Bronchial epithelial cell (primary cell): ENCODE data around the gene SHC2. TPM values are rescaled to one million over a fixed set of nuclear protein-coding genes. Genes with fewer than 3 reads are reported as not detected.

Experiments used
- DNase-seq: peaks from one replicate; pipeline ENCODE4 v3.0.0-alpha.2; 2010; ENCODE audit warnings: low read depth
- FAIRE-seq: peaks from 2 replicates; lab custom pipeline; 2011; peaks lifted over from hg19 to GRCh38; lab: Jason Lieb, UNC
- H3K27me3 ChIP-seq: 2 replicates; pipeline ENCODE4 v1.5.1; 2011; ENCODE audit warnings: low read length; ENCODE audit not compliant: control insufficient read depth, insufficient read depth
- H3K36me3 ChIP-seq: 2 replicates; pipeline ENCODE4 v1.5.1; 2011; ENCODE audit warnings: low read length; ENCODE audit not compliant: control insufficient read depth, insufficient read depth
- H3K4me3 ChIP-seq: 2 replicates; pipeline ENCODE4 v1.5.1; 2011; ENCODE audit warnings: mild to moderate bottlenecking, low read depth, low read length, control low read depth
- CTCF ChIP-seq: IDR thresholded peaks from 2 replicates; pipeline ENCODE4 v1.5.1; 2011; ENCODE audit warnings: mild to moderate bottlenecking, moderate library complexity, low read length, control low read depth, inconsistent platforms; ENCODE audit not compliant: insufficient read depth, severe bottlenecking
- total RNA-seq: library from RNA; depleted of rRNA; stranded (reverse); fragments of >200 nt; gene quantifications from 2 replicates; pipeline ENCODE4 v1.2.1, GENCODE V29; 2014

Gene SHC2
- total RNA-seq, 1 donor from 2014 or later = under 0.01 TPM

GRCh38 chr19:467554-467953 lies 6.7 kb upstream of the SHC2 start:
- DNase-seq (no peak), FAIRE-seq (no peak)
- peaks cover under 1% of the 10 kb centered on the region for H3K27me3 ChIP-seq
- no peak for TF ChIP-seq CTCF
- no peaks in the 10 kb centered on the region for H3K36me3 ChIP-seq
- H3K4me3 ChIP-seq = no peak overlapping the region

DNA sequence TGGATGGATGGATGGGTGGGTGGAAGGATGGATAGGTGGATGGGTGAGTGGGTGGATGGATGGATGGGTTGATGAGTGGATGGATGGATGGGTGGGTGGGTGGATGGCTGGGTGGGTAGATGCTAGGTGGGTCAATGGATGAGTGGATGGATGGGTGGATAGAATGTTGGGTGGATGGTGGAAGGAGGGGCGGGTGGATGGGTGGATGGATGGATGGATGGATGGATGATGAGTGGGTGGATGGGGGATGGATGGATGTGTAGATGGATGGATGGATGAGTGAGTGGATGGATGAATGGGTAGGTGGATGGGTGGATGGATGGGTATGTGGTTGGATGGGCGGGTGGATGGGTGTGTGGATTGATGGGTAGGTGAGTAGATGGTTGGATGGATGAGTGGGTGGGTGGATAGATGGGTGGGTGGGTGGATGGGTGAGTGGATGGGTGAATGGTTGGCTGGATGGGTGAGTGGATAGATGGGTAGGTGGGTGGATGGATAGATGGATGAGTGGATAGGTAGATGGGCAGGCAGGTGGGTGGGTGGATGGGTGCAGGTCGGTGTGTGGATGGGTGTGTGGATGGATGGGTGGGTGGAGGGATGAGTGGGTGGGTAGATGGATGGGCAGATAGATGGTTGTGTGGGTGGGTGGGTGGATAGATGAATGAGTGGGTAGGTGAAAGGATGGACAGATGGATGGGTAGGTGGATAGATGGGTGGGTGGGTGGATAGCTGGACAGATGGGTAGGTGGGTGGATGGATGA lies 4.4 kb upstream of the SHC2 start:
- no peak for FAIRE-seq
- no peak for TF ChIP-seq CTCF
- peaks cover 5% of the 10 kb centered on the region for H3K27me3 ChIP-seq

GRCh38 chr19:464208-464545 lies 3.3 kb upstream of the SHC2 start:
- Histone ChIP-seq H3K27me3 (peaks cover 9% of the 10 kb centered on the region), H3K4me3 (no peak overlapping the region), H3K36me3 (no peaks in the 10 kb centered on the region)
- no peak for FAIRE-seq
- DNase-seq = no peak
- TF ChIP-seq CTCF = no peak

More for the DNA sequence above, 4.4 kb upstream of the SHC2 start:
- no peak for DNase-seq
- Histone ChIP-seq H3K36me3 (no peaks in the 10 kb centered on the region), H3K4me3 (no peak overlapping the region)

GRCh38 chr19:463483-464207 lies 2.8 kb upstream of the SHC2 start:
- FAIRE-seq (no peak), DNase-seq (no peak)
- Histone ChIP-seq H3K27me3 (peaks cover 9% of the 10 kb centered on the region), H3K36me3 (no peaks in the 10 kb centered on the region), H3K4me3 (no peak overlapping the region)
- no peak for TF ChIP-seq CTCF

GRCh38 chr19:461721-462551 lies 1.1 kb upstream of the SHC2 start:
- peak overlapping the region; percentile 28 for H3K4me3 ChIP-seq
- peaks cover 9% of the 10 kb centered on the region for H3K27me3 ChIP-seq
- no peak for TF ChIP-seq CTCF
- DNase-seq (no peak), FAIRE-seq (no peak)
- H3K36me3 ChIP-seq = no peaks in the 10 kb centered on the region
